SK-N-SH (cell line): Measurements from ENCODE around the gene UNC5B.

Experiments
- JUND ChIP-seq: IDR thresholded peaks from 2 replicates; pipeline ENCODE4 v1.4.0; 2012
- TF ChIP-seq, protein P1 (sequence below): fragments of 200-600 bp; sonication (generic); IDR thresholded peaks from 2 replicates; pipeline ENCODE4 v1.6.1; 2017; ENCODE audit warnings: antibody characterized with exemption, mild to moderate bottlenecking, moderate library complexity

DNA sequence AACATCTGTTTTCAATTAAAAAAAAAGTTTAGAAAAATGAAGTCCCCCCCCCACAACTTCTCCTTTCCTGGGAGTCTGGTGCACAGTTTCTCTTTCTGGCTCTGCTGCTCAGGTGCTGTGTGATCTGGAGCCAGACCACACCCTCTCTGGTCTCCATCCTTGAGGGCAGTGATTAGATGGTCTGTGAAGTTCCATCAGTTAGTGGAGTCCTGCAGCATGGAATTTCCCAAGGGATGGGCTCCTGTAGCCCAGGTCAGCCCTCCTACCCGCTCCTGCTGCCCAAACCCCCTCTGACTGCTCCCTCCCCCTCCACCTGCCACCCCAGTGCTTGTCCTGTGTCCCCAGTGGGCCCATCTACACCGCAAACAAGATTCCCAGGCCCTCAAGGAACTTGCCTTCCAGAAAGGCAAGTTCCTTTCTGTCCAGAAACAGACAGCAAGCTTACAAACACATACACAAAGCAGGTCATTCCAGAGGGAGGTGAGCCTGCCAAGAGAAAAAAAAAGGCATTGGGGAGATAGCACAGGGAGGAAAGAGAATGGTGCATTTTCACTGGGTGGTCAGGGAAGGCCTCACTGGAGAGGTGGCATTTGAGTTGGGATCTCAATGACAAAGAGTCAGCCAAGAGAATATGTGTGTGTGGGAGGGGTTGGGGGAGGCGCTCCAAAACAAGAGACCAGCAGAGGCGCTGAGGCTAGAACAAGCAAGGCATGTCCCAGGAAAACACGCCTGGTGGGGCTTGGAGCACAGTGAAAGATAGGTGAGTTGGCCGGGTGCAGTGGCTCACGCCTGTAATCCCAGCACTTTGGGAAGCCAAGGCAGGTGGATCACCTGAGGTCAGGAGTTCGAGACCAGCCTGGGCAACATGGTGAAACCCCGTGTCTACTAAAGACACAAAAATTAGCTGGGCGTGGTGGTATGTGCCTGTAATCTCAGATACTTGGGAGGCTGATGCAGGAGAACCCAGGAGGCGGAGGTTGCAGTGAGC lies 57.2 kb downstream of the UNC5B start:
- no peak for TF ChIP-seq JUND
- TF ChIP-seq, protein P1, sequence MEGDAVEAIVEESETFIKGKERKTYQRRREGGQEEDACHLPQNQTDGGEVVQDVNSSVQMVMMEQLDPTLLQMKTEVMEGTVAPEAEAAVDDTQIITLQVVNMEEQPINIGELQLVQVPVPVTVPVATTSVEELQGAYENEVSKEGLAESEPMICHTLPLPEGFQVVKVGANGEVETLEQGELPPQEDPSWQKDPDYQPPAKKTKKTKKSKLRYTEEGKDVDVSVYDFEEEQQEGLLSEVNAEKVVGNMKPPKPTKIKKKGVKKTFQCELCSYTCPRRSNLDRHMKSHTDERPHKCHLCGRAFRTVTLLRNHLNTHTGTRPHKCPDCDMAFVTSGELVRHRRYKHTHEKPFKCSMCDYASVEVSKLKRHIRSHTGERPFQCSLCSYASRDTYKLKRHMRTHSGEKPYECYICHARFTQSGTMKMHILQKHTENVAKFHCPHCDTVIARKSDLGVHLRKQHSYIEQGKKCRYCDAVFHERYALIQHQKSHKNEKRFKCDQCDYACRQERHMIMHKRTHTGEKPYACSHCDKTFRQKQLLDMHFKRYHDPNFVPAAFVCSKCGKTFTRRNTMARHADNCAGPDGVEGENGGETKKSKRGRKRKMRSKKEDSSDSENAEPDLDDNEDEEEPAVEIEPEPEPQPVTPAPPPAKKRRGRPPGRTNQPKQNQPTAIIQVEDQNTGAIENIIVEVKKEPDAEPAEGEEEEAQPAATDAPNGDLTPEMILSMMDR = no peak
